Measurements from ENCODE around the gene GPATCH2. TPM values are rescaled to one million over a fixed set of nuclear protein-coding genes. Genes with fewer than 3 reads are reported as not detected.
"Not testable (repeated sequence)": the region's sequence is repeated elsewhere in the genome, so short reads cannot be mapped to it uniquely, and the experiment has no call there.

GPATCH2 gene
- total RNA-seq, 1 donor = 20.6 TPM

- no peak overlapping the region for H3K27ac ChIP-seq (ENCODE audit: low read depth, low read length)
- H2AFZ ChIP-seq (ENCODE audit: low read length) = no peak overlapping the region
- no peaks in the 10 kb centered on the region for H4K20me1 ChIP-seq (ENCODE audit: insufficient read depth, low read length)
- H3K4me2 ChIP-seq (ENCODE audit: insufficient read depth, low read length) = no peak overlapping the region
- no peaks in the 10 kb centered on the region for H3K4me1 ChIP-seq (ENCODE audit: insufficient read depth, low read length)
- no peak for DNase-seq (ENCODE audit: insufficient read length, low spot score, missing footprints)
- TF ChIP-seq, protein P1, sequence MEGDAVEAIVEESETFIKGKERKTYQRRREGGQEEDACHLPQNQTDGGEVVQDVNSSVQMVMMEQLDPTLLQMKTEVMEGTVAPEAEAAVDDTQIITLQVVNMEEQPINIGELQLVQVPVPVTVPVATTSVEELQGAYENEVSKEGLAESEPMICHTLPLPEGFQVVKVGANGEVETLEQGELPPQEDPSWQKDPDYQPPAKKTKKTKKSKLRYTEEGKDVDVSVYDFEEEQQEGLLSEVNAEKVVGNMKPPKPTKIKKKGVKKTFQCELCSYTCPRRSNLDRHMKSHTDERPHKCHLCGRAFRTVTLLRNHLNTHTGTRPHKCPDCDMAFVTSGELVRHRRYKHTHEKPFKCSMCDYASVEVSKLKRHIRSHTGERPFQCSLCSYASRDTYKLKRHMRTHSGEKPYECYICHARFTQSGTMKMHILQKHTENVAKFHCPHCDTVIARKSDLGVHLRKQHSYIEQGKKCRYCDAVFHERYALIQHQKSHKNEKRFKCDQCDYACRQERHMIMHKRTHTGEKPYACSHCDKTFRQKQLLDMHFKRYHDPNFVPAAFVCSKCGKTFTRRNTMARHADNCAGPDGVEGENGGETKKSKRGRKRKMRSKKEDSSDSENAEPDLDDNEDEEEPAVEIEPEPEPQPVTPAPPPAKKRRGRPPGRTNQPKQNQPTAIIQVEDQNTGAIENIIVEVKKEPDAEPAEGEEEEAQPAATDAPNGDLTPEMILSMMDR (IDR thresholded peaks at IDR 0.05; ENCODE audit: extremely low read depth, low read depth, low read length) = no peak
- H3K36me3 ChIP-seq (ENCODE audit: insufficient read depth, low read length) = no peaks in the 10 kb centered on the region
- no peaks in the 10 kb centered on the region for H3K27me3 ChIP-seq (ENCODE audit: insufficient read depth, low read length)
- no peaks in the 10 kb centered on the region for H3K79me2 ChIP-seq (ENCODE audit: insufficient read depth, low read length)
- no peaks in the 10 kb centered on the region for H3K9me3 ChIP-seq (ENCODE audit: low read depth, low read length)
- no peak overlapping the region for H3K4me3 ChIP-seq (ENCODE audit: insufficient read depth, low read length)
These were observed 237.0 kb downstream of the GPATCH2 start for GRCh38 chr1:217393896-217394295.

DNA sequence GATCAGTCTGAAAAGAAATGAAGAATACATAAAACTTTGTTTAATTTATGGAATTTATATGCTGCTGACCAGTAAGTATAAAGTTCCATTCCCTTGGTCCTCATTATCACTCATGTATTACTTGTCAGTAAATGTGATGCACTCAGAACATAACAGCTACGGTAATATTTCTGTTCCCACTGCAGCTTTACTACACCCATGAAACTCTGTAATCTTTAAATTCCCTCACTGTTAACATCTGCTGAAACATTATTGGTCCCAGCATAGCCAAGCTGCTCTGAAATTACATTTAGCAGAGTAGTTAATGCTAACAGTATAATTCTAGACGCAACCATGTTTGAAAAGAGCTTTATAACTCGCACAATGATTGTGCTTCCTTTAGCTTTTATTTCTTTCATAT, 238.4 kb downstream of the GPATCH2 start:
- TF ChIP-seq, protein P1 (IDR thresholded peaks at IDR 0.05; ENCODE audit: extremely low read depth, low read depth, low read length) = no peak
- Histone ChIP-seq H3K27me3 (ENCODE audit: insufficient read depth, low read length) (no peaks in the 10 kb centered on the region), H3K4me1 (ENCODE audit: insufficient read depth, low read length) (no peaks in the 10 kb centered on the region), H4K20me1 (ENCODE audit: insufficient read depth, low read length) (no peaks in the 10 kb centered on the region), H3K9me3 (ENCODE audit: low read depth, low read length) (no peaks in the 10 kb centered on the region), H3K4me2 (ENCODE audit: insufficient read depth, low read length) (no peak overlapping the region), H3K4me3 (ENCODE audit: insufficient read depth, low read length) (no peak overlapping the region), H2AFZ (ENCODE audit: low read length) (no peak overlapping the region), H3K36me3 (ENCODE audit: insufficient read depth, low read length) (no peaks in the 10 kb centered on the region), H3K79me2 (ENCODE audit: insufficient read depth, low read length) (no peaks in the 10 kb centered on the region), H3K27ac (ENCODE audit: low read depth, low read length) (no peak overlapping the region)
- no peak for DNase-seq (ENCODE audit: insufficient read length, low spot score, missing footprints)

- H3K4me1 ChIP-seq (ENCODE audit: insufficient read depth, low read length) = no peaks in the 10 kb centered on the region
- no peaks in the 10 kb centered on the region for H3K9me3 ChIP-seq (ENCODE audit: low read depth, low read length)
- TF ChIP-seq, protein P1 (IDR thresholded peaks at IDR 0.05; ENCODE audit: extremely low read depth, low read depth, low read length) = no peak
- no peaks in the 10 kb centered on the region for H4K20me1 ChIP-seq (ENCODE audit: insufficient read depth, low read length)
- H3K4me3 ChIP-seq (ENCODE audit: insufficient read depth, low read length) = no peak overlapping the region
- H2AFZ ChIP-seq (ENCODE audit: low read length) = no peak overlapping the region
- no peak overlapping the region for H3K27ac ChIP-seq (ENCODE audit: low read depth, low read length)
- no peak for DNase-seq (ENCODE audit: insufficient read length, low spot score, missing footprints)
- H3K4me2 ChIP-seq (ENCODE audit: insufficient read depth, low read length) = no peak overlapping the region
- no peaks in the 10 kb centered on the region for H3K79me2 ChIP-seq (ENCODE audit: insufficient read depth, low read length)
- H3K27me3 ChIP-seq (ENCODE audit: insufficient read depth, low read length) = no peaks in the 10 kb centered on the region
- no peaks in the 10 kb centered on the region for H3K36me3 ChIP-seq (ENCODE audit: insufficient read depth, low read length)
These were observed 241.0 kb downstream of the GPATCH2 start for GRCh38 chr1:217389895-217390294.

- no peaks in the 10 kb centered on the region for H3K27me3 ChIP-seq (ENCODE audit: insufficient read depth, low read length)
- H3K4me2 ChIP-seq (ENCODE audit: insufficient read depth, low read length) = no peak overlapping the region
- TF ChIP-seq, protein P1 (IDR thresholded peaks at IDR 0.05; ENCODE audit: extremely low read depth, low read depth, low read length) = no peak
- DNase-seq (ENCODE audit: insufficient read length, low spot score, missing footprints) = no peak
- no peaks in the 10 kb centered on the region for H3K36me3 ChIP-seq (ENCODE audit: insufficient read depth, low read length)
- H4K20me1 ChIP-seq (ENCODE audit: insufficient read depth, low read length) = no peaks in the 10 kb centered on the region
- H3K27ac ChIP-seq (ENCODE audit: low read depth, low read length) = no peak overlapping the region
- no peak overlapping the region for H3K4me3 ChIP-seq (ENCODE audit: insufficient read depth, low read length)
- H2AFZ ChIP-seq (ENCODE audit: low read length) = no peak overlapping the region
- no peaks in the 10 kb centered on the region for H3K4me1 ChIP-seq (ENCODE audit: insufficient read depth, low read length)
- no peaks in the 10 kb centered on the region for H3K79me2 ChIP-seq (ENCODE audit: insufficient read depth, low read length)
- no peaks in the 10 kb centered on the region for H3K9me3 ChIP-seq (ENCODE audit: low read depth, low read length)
These were observed 242.3 kb downstream of the GPATCH2 start for GRCh38 chr1:217388522-217389065.

GRCh38 chr1:217381773-217382172, 249.1 kb downstream of the GPATCH2 start:
- H3K79me2 ChIP-seq (ENCODE audit: insufficient read depth, low read length); H3K4me1 ChIP-seq (ENCODE audit: insufficient read depth, low read length); H3K4me2 ChIP-seq (ENCODE audit: insufficient read depth, low read length); H3K27me3 ChIP-seq (ENCODE audit: insufficient read depth, low read length); H4K20me1 ChIP-seq (ENCODE audit: insufficient read depth, low read length); H3K4me3 ChIP-seq (ENCODE audit: insufficient read depth, low read length); H3K27ac ChIP-seq (ENCODE audit: low read depth, low read length); H3K9me3 ChIP-seq (ENCODE audit: low read depth, low read length); H3K36me3 ChIP-seq (ENCODE audit: insufficient read depth, low read length); DNase-seq (ENCODE audit: insufficient read length, low spot score, missing footprints); H2AFZ ChIP-seq (ENCODE audit: low read length): not testable (repeated sequence)

- not testable (repeated sequence) for H3K79me2 ChIP-seq (ENCODE audit: insufficient read depth, low read length); H2AFZ ChIP-seq (ENCODE audit: low read length); H3K9me3 ChIP-seq (ENCODE audit: low read depth, low read length); H3K36me3 ChIP-seq (ENCODE audit: insufficient read depth, low read length); H4K20me1 ChIP-seq (ENCODE audit: insufficient read depth, low read length); H3K27me3 ChIP-seq (ENCODE audit: insufficient read depth, low read length); H3K4me3 ChIP-seq (ENCODE audit: insufficient read depth, low read length); H3K27ac ChIP-seq (ENCODE audit: low read depth, low read length); H3K4me2 ChIP-seq (ENCODE audit: insufficient read depth, low read length); H3K4me1 ChIP-seq (ENCODE audit: insufficient read depth, low read length)
- peak; percentile 73 for DNase-seq (ENCODE audit: insufficient read length, low spot score, missing footprints)
These were observed 251.1 kb downstream of the GPATCH2 start for GRCh38 chr1:217379804-217380203.

Measured in osteoblast (primary cell).